ENCODE measurements around the gene PARP15. TPM values are rescaled to one million over a fixed set of nuclear protein-coding genes. Genes with fewer than 3 reads are reported as not detected.

PARP15 gene
- total RNA-seq, 1 experiment from 2014 or later = 0.24 TPM

DNA sequence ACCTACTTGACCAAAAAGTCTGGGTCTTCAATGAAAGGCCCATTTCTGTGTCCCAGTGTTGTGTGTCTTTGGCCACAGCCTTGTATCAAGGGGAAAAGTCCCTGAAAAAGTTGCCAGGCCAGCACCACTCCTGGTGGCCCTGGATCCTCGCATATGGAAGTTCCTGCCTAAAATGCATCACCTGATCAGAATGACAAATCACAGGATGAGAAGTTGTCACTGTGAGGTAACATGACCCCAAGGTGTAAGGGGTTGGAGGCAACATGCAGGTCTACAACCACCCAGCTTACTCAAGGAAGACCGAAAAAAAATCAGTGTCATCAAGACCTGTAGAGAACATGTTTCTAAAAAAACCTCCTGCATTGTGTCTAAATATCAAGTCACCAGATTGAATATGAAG is 25.6 kb downstream of the PARP15 start:
- H4K8ac ChIP-seq (replicated peaks; ENCODE audit: insufficient read length, low read depth, low read length) = no peak overlapping the region
- H3K36me3 Mint-ChIP-seq (ENCODE audit: insufficient read depth in 1 of 3, low read depth in 3 of 3) = no peaks in the 10 kb centered on the region; a peak in 1 of 7 replicates
- no peak overlapping the region for H3K23ac ChIP-seq (ENCODE audit: insufficient read length, low read depth, low read length)
- no peaks in the 10 kb centered on the region for H3K79me2 ChIP-seq (ENCODE audit: insufficient read depth, low read length)
- H3K23me2 ChIP-seq (ENCODE audit: insufficient read length, low read depth, low read length, poor library complexity, severe bottlenecking) = no peaks in the 10 kb centered on the region
- WGBS (ENCODE audit: extremely low coverage, insufficient read length, low lambda C conversion rate) = no CpG with 5 or more reads among the region's 2 CpGs
- H3K4me3 Mint-ChIP-seq = no peak overlapping the region
- H2AFZ ChIP-seq (ENCODE audit: low read length) = no peak overlapping the region
- no peak overlapping the region for H4K91ac ChIP-seq (ENCODE audit: insufficient read length, low read depth, low read length)
- H2BK120ac ChIP-seq (ENCODE audit: low read depth, low read length, poor library complexity, severe bottlenecking) = no peak overlapping the region
- H3K4ac ChIP-seq (ENCODE audit: low read depth, low read length) = no peak overlapping the region
- H3K9ac ChIP-seq (ENCODE audit: extremely low read depth, insufficient read length, low read length) = no peak overlapping the region
- no peaks in the 10 kb centered on the region for H3K79me1 ChIP-seq (ENCODE audit: insufficient read depth, low read depth, low read length, poor library complexity, severe bottlenecking)
- no peaks in the 10 kb centered on the region for H3K9me3 Mint-ChIP-seq
- H3K27me3 Mint-ChIP-seq (ENCODE audit: low read depth) = no peaks in the 10 kb centered on the region
- no peak overlapping the region; a peak in 1 of 7 replicates for H3K27ac Mint-ChIP-seq
- H2AK5ac ChIP-seq (ENCODE audit: insufficient read length, low read length) = no peak overlapping the region
- H3K4me2 ChIP-seq (ENCODE audit: insufficient read depth, insufficient read length, low read length) = no peak overlapping the region
- TF ChIP-seq, protein P1, sequence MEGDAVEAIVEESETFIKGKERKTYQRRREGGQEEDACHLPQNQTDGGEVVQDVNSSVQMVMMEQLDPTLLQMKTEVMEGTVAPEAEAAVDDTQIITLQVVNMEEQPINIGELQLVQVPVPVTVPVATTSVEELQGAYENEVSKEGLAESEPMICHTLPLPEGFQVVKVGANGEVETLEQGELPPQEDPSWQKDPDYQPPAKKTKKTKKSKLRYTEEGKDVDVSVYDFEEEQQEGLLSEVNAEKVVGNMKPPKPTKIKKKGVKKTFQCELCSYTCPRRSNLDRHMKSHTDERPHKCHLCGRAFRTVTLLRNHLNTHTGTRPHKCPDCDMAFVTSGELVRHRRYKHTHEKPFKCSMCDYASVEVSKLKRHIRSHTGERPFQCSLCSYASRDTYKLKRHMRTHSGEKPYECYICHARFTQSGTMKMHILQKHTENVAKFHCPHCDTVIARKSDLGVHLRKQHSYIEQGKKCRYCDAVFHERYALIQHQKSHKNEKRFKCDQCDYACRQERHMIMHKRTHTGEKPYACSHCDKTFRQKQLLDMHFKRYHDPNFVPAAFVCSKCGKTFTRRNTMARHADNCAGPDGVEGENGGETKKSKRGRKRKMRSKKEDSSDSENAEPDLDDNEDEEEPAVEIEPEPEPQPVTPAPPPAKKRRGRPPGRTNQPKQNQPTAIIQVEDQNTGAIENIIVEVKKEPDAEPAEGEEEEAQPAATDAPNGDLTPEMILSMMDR (conservative IDR thresholded peaks at IDR 0.05) = no peak
- H2BK5ac ChIP-seq (ENCODE audit: insufficient read length, low read length) = no peak overlapping the region
- no peak overlapping the region for H3K27ac ChIP-seq (ENCODE audit: insufficient read length, low read depth, low read length)
- H3K9me3 ChIP-seq (ENCODE audit: control insufficient read depth, low read depth, low read length) = no peaks in the 10 kb centered on the region
- H3K56ac ChIP-seq (ENCODE audit: insufficient read length, low read depth, low read length) = no peak overlapping the region
- H4K5ac ChIP-seq (ENCODE audit: insufficient read length, low read depth, low read length) = no peak overlapping the region
- H2BK15ac ChIP-seq (ENCODE audit: low read depth, low read length) = no peak overlapping the region
- H4K20me1 ChIP-seq (ENCODE audit: control insufficient read depth, insufficient read depth, insufficient read length) = no peaks in the 10 kb centered on the region
- H2BK20ac ChIP-seq (ENCODE audit: low read depth, low read length, poor library complexity, severe bottlenecking) = no peak overlapping the region
- H3K27me3 ChIP-seq (ENCODE audit: insufficient read depth, low read length) = no peaks in the 10 kb centered on the region
- H2BK12ac ChIP-seq (ENCODE audit: insufficient read length, low read depth, low read length) = no peak overlapping the region
- H3K18ac ChIP-seq (ENCODE audit: insufficient read length, low read depth, low read length) = no peak overlapping the region
- H3T11ph ChIP-seq (ENCODE audit: low read length) = no peak overlapping the region
- DNase-seq = no peak
- no peaks in the 10 kb centered on the region for H3K4me1 ChIP-seq (ENCODE audit: insufficient read depth, low read length)
- H3K14ac ChIP-seq (ENCODE audit: insufficient read depth, low read length) = no peak overlapping the region
- peaks cover 0 to 8% of the 10 kb centered on the region in 2 experiments; a peak in 2 of 4 replicates for H3K4me1 Mint-ChIP-seq
